Pancreas (tissue), 10 donors: ENCODE measurements around the gene CXXC4. TPM values are rescaled to one million over a fixed set of nuclear protein-coding genes. Genes with fewer than 3 reads are reported as not detected.

Experiments used
- ATAC-seq, 4 donors: fragments of 200-7000 bp; cut with Tn5 transposase; one replicate each; pipeline versions ENCODE4 v1.8.0 to v1.9.1; 2020; ENCODE audit warnings: mild to moderate bottlenecking in 4 of 4, moderate library complexity in 4 of 4
- DNase-seq, 6 donors: peaks; one replicate each; pipeline ENCODE4 v3.0.0-alpha.2; 2020
- FAIRE-seq: peaks from 2 replicates; lab custom pipeline; 2012; peaks lifted over from hg19 to GRCh38; lab: Jason Lieb, UNC
- H3K27ac ChIP-seq, 4 donors: fragments of 200-600 bp; sonication (generic); 1 replicate in 3 of 4; 2 replicates in 1 of 4; pipeline versions ENCODE4 v1.5.0 to v1.8.0; 2020
- H3K27me3 ChIP-seq, 4 donors: fragments of 200-600 bp; one replicate each; pipeline ENCODE4 v1.8.0; 2021
- H3K36me3 ChIP-seq, 3 donors: fragments of 200-600 bp; sonication (generic) in 1 of 3; one replicate each; pipeline versions ENCODE4 v1.5.0 to v1.8.0; 2020 to 2021
- H3K4me1 ChIP-seq, 3 donors: fragments of 200-600 bp; one replicate each; pipeline ENCODE4 v1.8.0; 2021
- H3K4me3 ChIP-seq, 4 donors: fragments of 200-600 bp; sonication (generic) in 2 of 4; one replicate each; pipeline versions ENCODE4 v1.5.0 to v1.8.0; 2020 to 2021
- H3K9me3 ChIP-seq, 4 donors: fragments of 200-600 bp; one replicate each; pipeline ENCODE4 v1.8.0; 2021
- WGBS, 2 donors: extraction: QIAGEN DNeasy Blood & Tissue Kit; methylation state at CpG; one replicate each; pipeline ENCODE4 v1.1.7; 2013; 5-methylcytosine and 5-hydroxymethylcytosine counted together
- intact Hi-C, 3 donors: fragments of 100-400 bp; cut with DNase I; formaldehyde crosslinking; loops; one replicate each; pipeline versions ENCODE4 v1.11.1 to v1.14.2; 2022
- polyA plus RNA-seq, 2 donors: library from polyadenylated mRNA; stranded (reverse); fragments of 200-250 nt; gene quantifications; one replicate each; pipeline ENCODE4 v1.2.3, GENCODE V29; 2013
- total RNA-seq, 6 donors: library from RNA; stranded (reverse); fragmentation: NEBNext Ultra II Directional in 4 of 6; extraction: Animal tissue kit (Norgen Biotek cat#: 25700) in 4 of 6; gene quantifications; one replicate each; pipeline versions ENCODE4 v1.2.1 to v1.2.4, GENCODE V29; 2021 to 2023
- TF ChIP-seq, protein P1 (sequence below), 4 donors: fragments of 200-600 bp; sonication (generic) in 3 of 4; IDR thresholded peaks; one replicate each; pipeline versions ENCODE4 v1.5.0 to v1.8.0; 2021; ENCODE audit warnings: antibody characterized with exemption in 4 of 4
- donor health status: healthy with polysubstance abuse.
- donor health status: DM: no; HTN: no; CAD: no; lungs with moderate emphysema.
- donor health status: DM: no; HTN: no; CAD: no.
- donor health status: control.
- donor health status: control.
- donor health status: Bipolar disorder and iron deficiency.
- donor health status: DM: yes; HTN: yes; CAD: no.
- donor health status: DM: no; HTN: no; CAD: no.
- donor health status: DM: no; HTN: no; CAD: no.
- donor health status: DM: yes; HTN: yes; CAD: no.

CXXC4 gene
- total and polyA plus RNA-seq, 8 donors, result 1.6 to 5.9 (median 3.2) TPM

DNA sequence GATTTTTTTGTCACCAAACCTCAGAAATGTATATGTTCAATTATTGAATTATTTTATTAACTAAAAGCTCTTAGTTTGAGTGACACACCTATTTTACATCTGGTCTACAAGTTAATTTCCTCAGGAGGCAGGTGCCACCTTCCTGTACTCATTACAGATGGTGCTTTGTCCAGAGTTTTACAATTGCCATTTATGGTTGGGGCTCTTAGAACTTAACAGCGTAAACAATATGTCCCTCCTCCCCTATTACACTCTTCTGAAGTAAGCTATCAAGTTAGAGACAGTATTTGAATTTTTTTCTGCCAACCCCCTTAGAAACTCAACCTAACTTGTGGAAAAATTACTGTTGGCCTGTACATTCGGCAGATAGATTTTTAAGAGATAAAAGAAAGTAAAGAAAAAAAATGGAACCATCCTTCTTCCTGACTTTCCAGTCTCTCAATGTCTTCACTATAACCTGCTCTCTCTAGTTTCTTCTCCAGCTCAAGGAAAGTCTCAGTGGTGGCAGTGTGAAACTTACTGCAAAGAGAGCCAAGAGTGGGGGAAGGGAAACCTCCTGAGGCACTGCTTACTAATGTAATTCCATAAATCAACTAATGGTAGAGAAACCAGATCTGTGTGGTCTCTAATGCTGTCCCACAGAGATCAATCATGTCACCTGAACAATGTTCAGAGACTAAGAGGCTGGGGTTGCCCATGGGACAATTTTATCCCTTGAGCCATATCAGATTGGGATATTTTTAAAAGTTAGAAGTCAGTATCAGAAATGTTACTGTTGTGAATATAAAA is 7.8 kb downstream of the CXXC4 start:
- FAIRE-seq, result peak; percentile 23

DNA sequence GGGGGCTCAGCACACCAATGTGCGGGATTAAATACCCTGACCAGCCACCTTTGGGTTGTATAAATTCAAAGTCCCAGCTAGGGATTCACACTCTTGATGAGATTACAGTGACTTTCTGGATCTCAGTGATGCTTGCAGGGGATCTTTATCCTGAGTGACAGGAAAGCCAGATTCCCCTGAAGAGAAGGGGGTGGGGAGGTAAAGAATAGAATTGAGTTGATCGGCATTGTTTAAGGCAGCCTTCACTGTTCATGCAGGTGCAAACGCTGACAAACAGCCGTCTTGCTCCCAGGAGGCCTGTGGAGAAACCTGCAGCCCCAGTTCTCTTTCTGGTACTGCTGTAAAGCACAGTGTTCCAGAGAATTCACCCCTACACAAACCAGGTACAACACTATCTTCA is 19.0 kb downstream of the CXXC4 start:
- WGBS, 2 donors, result 35 to 42% methylated on average over 4 of the region's 4 CpGs
- DNase-seq (peak in 1 of 6 donors; percentile 25), ATAC-seq (peak; percentile 47 to 82 (median 67)), FAIRE-seq (no peak)
- H3K4me3 ChIP-seq, result no peak overlapping the region
- no peaks in the 10 kb centered on the region for H3K36me3 ChIP-seq
- no peak overlapping the region for H3K27ac ChIP-seq
- H3K27me3 ChIP-seq, result no peaks in the 10 kb centered on the region
- H3K9me3 ChIP-seq, result no peaks in the 10 kb centered on the region
- intact Hi-C loops, result no loop called here
- TF ChIP-seq, protein P1, sequence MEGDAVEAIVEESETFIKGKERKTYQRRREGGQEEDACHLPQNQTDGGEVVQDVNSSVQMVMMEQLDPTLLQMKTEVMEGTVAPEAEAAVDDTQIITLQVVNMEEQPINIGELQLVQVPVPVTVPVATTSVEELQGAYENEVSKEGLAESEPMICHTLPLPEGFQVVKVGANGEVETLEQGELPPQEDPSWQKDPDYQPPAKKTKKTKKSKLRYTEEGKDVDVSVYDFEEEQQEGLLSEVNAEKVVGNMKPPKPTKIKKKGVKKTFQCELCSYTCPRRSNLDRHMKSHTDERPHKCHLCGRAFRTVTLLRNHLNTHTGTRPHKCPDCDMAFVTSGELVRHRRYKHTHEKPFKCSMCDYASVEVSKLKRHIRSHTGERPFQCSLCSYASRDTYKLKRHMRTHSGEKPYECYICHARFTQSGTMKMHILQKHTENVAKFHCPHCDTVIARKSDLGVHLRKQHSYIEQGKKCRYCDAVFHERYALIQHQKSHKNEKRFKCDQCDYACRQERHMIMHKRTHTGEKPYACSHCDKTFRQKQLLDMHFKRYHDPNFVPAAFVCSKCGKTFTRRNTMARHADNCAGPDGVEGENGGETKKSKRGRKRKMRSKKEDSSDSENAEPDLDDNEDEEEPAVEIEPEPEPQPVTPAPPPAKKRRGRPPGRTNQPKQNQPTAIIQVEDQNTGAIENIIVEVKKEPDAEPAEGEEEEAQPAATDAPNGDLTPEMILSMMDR (IDR thresholded peaks at IDR 0.05), result no peak
- peaks cover 0 to 4% (median 3%) of the 10 kb centered on the region in 3 donors for H3K4me1 ChIP-seq

More for the DNA sequence above, 7.8 kb downstream of the CXXC4 start:
- no peaks in the 10 kb centered on the region for H3K27me3 ChIP-seq
- TF ChIP-seq, protein P1 (IDR thresholded peaks at IDR 0.05), result no peak
- peak in 3 of 4 donors; percentile 51 to 61 (median 57) for ATAC-seq
- no peak overlapping the region for H3K4me3 ChIP-seq
- peak in 3 of 6 donors; percentile 26 to 48 (median 34) for DNase-seq
- no peak overlapping the region for H3K27ac ChIP-seq
- H3K36me3 ChIP-seq, result no peaks in the 10 kb centered on the region
- H3K4me1 ChIP-seq, result peaks cover 0 to 14% (median 6%) of the 10 kb centered on the region in 3 donors
- WGBS, 2 donors, result 40 to 53% methylated on average over 2 of the region's 2 CpGs
- intact Hi-C loops, result no loop called here
- no peaks in the 10 kb centered on the region for H3K9me3 ChIP-seq

DNA sequence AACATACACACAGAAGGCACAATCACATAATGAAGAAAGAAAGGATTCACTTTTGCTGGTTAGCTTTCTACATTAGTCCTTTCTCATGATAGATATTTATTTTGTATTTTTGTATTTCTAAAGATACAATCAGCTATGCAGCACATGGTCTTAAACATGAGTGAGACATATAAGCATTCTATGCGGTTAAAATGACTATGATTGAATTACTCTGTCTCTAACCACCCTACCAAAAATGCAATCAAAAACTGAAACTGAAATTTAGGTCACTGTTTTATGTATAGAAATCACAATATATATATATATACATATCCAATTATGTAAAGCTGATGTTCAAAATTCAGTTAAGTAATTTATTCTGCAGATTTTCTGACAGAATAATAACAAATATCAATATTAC is 21.9 kb downstream of the CXXC4 start:
- DNase-seq (no peak), ATAC-seq (no peak), FAIRE-seq (no peak)
- H3K9me3 ChIP-seq, result no peaks in the 10 kb centered on the region
- WGBS, 2 donors, result 94 to 98% methylated on average over 1 of the region's 1 CpG
- no peak overlapping the region for H3K27ac ChIP-seq
- H3K4me3 ChIP-seq, result no peak overlapping the region
- H3K27me3 ChIP-seq, result no peaks in the 10 kb centered on the region
- intact Hi-C loops, result no loop called here
- TF ChIP-seq, protein P1 (IDR thresholded peaks at IDR 0.05), result no peak
- H3K36me3 ChIP-seq, result no peaks in the 10 kb centered on the region
- H3K4me1 ChIP-seq, result peaks cover 0 to 4% (median 3%) of the 10 kb centered on the region in 3 donors

DNA sequence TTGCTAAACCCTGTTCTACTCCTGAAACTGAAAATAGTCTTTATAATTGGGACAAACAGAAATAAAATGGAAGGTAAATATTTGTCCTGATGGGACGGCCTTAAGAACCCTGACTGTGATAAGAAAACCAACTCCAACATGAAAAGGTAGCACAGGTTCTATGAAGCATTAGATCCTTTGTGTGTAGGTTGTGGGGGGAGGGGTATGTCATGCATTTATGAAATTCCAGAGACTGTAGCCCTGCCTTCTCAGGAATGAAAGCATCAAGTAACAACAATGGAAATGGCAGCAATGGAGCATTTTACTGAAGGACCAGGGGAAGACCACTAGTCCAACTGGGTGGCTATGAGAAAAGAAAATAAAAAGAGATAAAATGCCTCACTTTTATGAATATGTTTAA is 23.9 kb downstream of the CXXC4 start:
- Histone ChIP-seq H3K4me3 (no peak overlapping the region), H3K9me3 (no peaks in the 10 kb centered on the region), H3K27me3 (no peaks in the 10 kb centered on the region), H3K27ac (no peak overlapping the region), H3K36me3 (no peaks in the 10 kb centered on the region), H3K4me1 (peaks cover 0 to 3% (median 0%) of the 10 kb centered on the region in 3 donors)
- TF ChIP-seq, protein P1 (IDR thresholded peaks at IDR 0.05), result no peak
- no peak for DNase-seq
- intact Hi-C loops, result no loop called here
- no peak for ATAC-seq
- WGBS, 2 donors, result 48 to 60% methylated on average over 1 of the region's 1 CpG
- FAIRE-seq, result no peak

DNA sequence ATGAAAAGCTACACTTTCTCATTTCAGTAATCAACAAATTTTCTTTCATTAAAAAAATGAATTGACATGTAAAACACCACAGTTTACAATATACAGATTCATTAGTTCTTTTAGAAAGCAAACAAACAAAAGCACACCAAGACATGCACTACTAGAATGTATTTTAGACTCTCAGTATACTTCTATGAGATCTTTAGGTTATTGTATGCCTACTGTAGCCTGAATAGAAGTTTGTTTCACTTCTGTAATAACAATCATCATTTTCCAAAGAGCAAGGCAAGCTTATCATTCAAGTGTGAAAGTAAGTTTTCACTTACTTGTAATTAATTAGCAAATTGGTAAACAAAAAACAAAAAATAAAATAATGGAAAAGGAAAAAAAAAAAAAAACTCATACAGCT is 24.9 kb downstream of the CXXC4 start:
- TF ChIP-seq, protein P1 (IDR thresholded peaks at IDR 0.05), result no peak
- Histone ChIP-seq H3K36me3 (no peaks in the 10 kb centered on the region), H3K27me3 (no peaks in the 10 kb centered on the region), H3K27ac (no peak overlapping the region), H3K9me3 (no peaks in the 10 kb centered on the region), H3K4me1 (no peaks in the 10 kb centered on the region), H3K4me3 (no peak overlapping the region)
- no peak for ATAC-seq
- no peak for DNase-seq
- intact Hi-C loops, result no loop called here
- no peak for FAIRE-seq
